Lower leg skin (tissue), 4 donors: ENCODE results near the gene HAVCR1. TPM values are rescaled to one million over a fixed set of nuclear protein-coding genes. Genes with fewer than 3 reads are reported as not detected.
"Not testable (repeated sequence)": the region's sequence is repeated elsewhere in the genome, so short reads cannot be mapped to it uniquely, and the experiment has no call there.

Experiments
- DNase-seq, 2 donors: peaks; one replicate each; pipeline ENCODE4 v3.0.0-alpha.2; 2019; ENCODE audit warnings: low spot score in 2 of 2
- H3K4me3 ChIP-seq: fragments of 200-600 bp; sonication (generic); 2 replicates; pipeline ENCODE4 v1.5.1; 2017; ENCODE audit warnings: mild to moderate bottlenecking, low read depth; ENCODE audit not compliant: poor library complexity, severe bottlenecking
- CTCF ChIP-seq, 3 donors: fragments of 450-650 bp; IDR thresholded peaks; one replicate each; pipeline ENCODE4 v1.5.1; 2016; ENCODE audit warnings: antibody characterized with exemption in 3 of 3, mild to moderate bottlenecking in 3 of 3, moderate library complexity in 2 of 3
- POLR2A ChIP-seq, 2 donors: fragments of 450-650 bp; IDR thresholded peaks; one replicate each; pipeline ENCODE4 v1.6.1; 2016 to 2017; ENCODE audit warnings: antibody characterized with exemption in 2 of 2, mild to moderate bottlenecking in 1 of 2, moderate library complexity in 1 of 2
- WGBS, 2 donors: methylation state at CpG; one replicate each; pipeline ENCODE4 v1.1.5; 2018; 5-methylcytosine and 5-hydroxymethylcytosine counted together
- intact Hi-C: fragments of 100-400 bp; cut with DNase I; formaldehyde crosslinking; loops from one replicate; pipeline ENCODE4 v1.15.0; 2023; ENCODE audit warnings: low total_unique reads
- total RNA-seq, 4 donors: library from RNA; depleted of rRNA; stranded (reverse); fragments of >200 nt; gene quantifications; one replicate each; pipeline ENCODE4 v1.1.0, GENCODE V29; 2016

The HAVCR1 gene
- total RNA-seq, 4 donors from 2014 or later, result not detected

- TF ChIP-seq POLR2A (IDR thresholded peaks at IDR 0.05) (no peak), CTCF (IDR thresholded peaks at IDR 0.05) (no peak)
- H3K4me3 ChIP-seq, result no peak overlapping the region
- intact Hi-C loops, result no loop called here
- WGBS, 2 donors, result 62 to 74% methylated on average over 3 of the region's 3 CpGs
- DNase-seq, result no peak
These were observed 29.5 kb downstream of the HAVCR1 start for GRCh38 chr5:157029457-157029856.

- DNase-seq, intact Hi-C loops, H3K4me3 ChIP-seq: not testable (repeated sequence)
- WGBS, 2 donors, result 90 to 92% methylated on average over 2 of the region's 2 CpGs
These were observed 31.3 kb downstream of the HAVCR1 start for GRCh38 chr5:157027663-157028062.

- WGBS, 2 donors, result 58 to 62% methylated on average over 3 of the region's 3 CpGs
- intact Hi-C loops, result no loop called here
- no peak for TF ChIP-seq POLR2A (IDR thresholded peaks at IDR 0.05)
- no peak overlapping the region for H3K4me3 ChIP-seq
- no peak for DNase-seq
These were observed 32.0 kb downstream of the HAVCR1 start for GRCh38 chr5:157026789-157027424.

GRCh38 chr5:157025093-157025698, 33.7 kb downstream of the HAVCR1 start:
- DNase-seq, result no peak
- WGBS, 2 donors, result 76 to 93% methylated on average over 3 of the region's 3 CpGs
- TF ChIP-seq POLR2A (IDR thresholded peaks at IDR 0.05), result no peak
- TF ChIP-seq CTCF (IDR thresholded peaks at IDR 0.05), result no peak
- H3K4me3 ChIP-seq, result no peak overlapping the region
- intact Hi-C loops, result no loop called here

- intact Hi-C loops, result no loop called here
- DNase-seq, result no peak
- no peak overlapping the region for H3K4me3 ChIP-seq
- TF ChIP-seq CTCF (IDR thresholded peaks at IDR 0.05) (no peak), POLR2A (IDR thresholded peaks at IDR 0.05) (no peak)
- WGBS, 2 donors, result 43 to 47% methylated on average over 5 of the region's 5 CpGs
These were observed 34.5 kb downstream of the HAVCR1 start for GRCh38 chr5:157024208-157024959.

GRCh38 chr5:157022024-157022423, 36.9 kb downstream of the HAVCR1 start:
- intact Hi-C loops, result no loop called here
- TF ChIP-seq POLR2A (IDR thresholded peaks at IDR 0.05) (no peak), CTCF (IDR thresholded peaks at IDR 0.05) (no peak)
- whole genome bisulfite sequencing, 2 donors, result 83 to 87% methylated on average over 2 of the region's 2 CpGs
- no peak for DNase-seq
- H3K4me3 ChIP-seq, result no peak overlapping the region
